Neural crest cell (in vitro differentiated cells): ENCODE results near the gene RNF224. TPM values are rescaled to one million over a fixed set of nuclear protein-coding genes. Genes with fewer than 3 reads are reported as not detected.
A peak's percentile ranks its signal among the peaks of the same experiment; 100 is the strongest.

Experiments
- DNase-seq: peaks from one replicate; pipeline ENCODE4 v3.0.0; 2021; ENCODE audit warnings: low read depth, mixed read lengths, low spot score
- H3K27ac Mint-ChIP-seq: one replicate; pipeline ENCODE4 v1.8.0; 2021; ENCODE audit warnings: mild to moderate bottlenecking, mixed read lengths; ENCODE audit not compliant: unreplicated experiment
- H3K27me3 Mint-ChIP-seq: 2 replicates; pipeline ENCODE4 v1.8.0; 2021; ENCODE audit warnings: low read depth, mild to moderate bottlenecking, mixed read lengths
- H3K36me3 Mint-ChIP-seq: 2 replicates; pipeline ENCODE4 v1.8.0; 2021; ENCODE audit warnings: low read depth, mild to moderate bottlenecking, mixed read lengths
- H3K4me1 Mint-ChIP-seq: 2 replicates; pipeline ENCODE4 v1.8.0; 2021; ENCODE audit warnings: mixed read lengths
- H3K4me3 Mint-ChIP-seq: one replicate; pipeline ENCODE4 v1.8.0; 2021; ENCODE audit warnings: mild to moderate bottlenecking, mixed read lengths
- H3K9me3 Mint-ChIP-seq: 2 replicates; pipeline ENCODE4 v1.8.0; 2021; ENCODE audit warnings: mixed read lengths
- CTCF ChIP-seq: fragments of 200-600 bp; sonication (generic); conservative IDR thresholded peaks from 2 replicates; pipeline ENCODE4 v1.5.0; 2021; ENCODE audit warnings: antibody characterized with exemption, mild to moderate bottlenecking
- total RNA-seq: library from RNA; stranded (reverse); gene quantifications from 2 replicates; pipeline ENCODE4 v1.2.1, GENCODE V29; 2021

Gene RNF224
- total RNA-seq, 1 donor from 2014 or later, result not detected

GRCh38 chr9:137193771-137194170 is 33.5 kb upstream of the RNF224 start:
- peak overlapping the region; percentile 54 for H3K4me3 Mint-ChIP-seq
- H3K27ac Mint-ChIP-seq, result no peak overlapping the region
- no peak for TF ChIP-seq CTCF
- no peaks in the 10 kb centered on the region for H3K27me3 Mint-ChIP-seq
- DNase-seq, result no peak
- H3K9me3 Mint-ChIP-seq, result no peaks in the 10 kb centered on the region
- H3K4me1 Mint-ChIP-seq, result peaks cover 10% of the 10 kb centered on the region
- no peaks in the 10 kb centered on the region for H3K36me3 Mint-ChIP-seq

GRCh38 chr9:137194388-137194787 is 32.9 kb upstream of the RNF224 start:
- Mint-ChIP-seq H3K36me3 (no peaks in the 10 kb centered on the region), H3K27me3 (no peaks in the 10 kb centered on the region), H3K9me3 (no peaks in the 10 kb centered on the region), H3K27ac (no peak overlapping the region), H3K4me3 (no peak overlapping the region), H3K4me1 (peaks cover 4% of the 10 kb centered on the region)
- TF ChIP-seq CTCF, result no peak
- no peak for DNase-seq

GRCh38 chr9:137194909-137195308 is 32.4 kb upstream of the RNF224 start:
- no peaks in the 10 kb centered on the region for H3K27me3 Mint-ChIP-seq
- no peaks in the 10 kb centered on the region for H3K36me3 Mint-ChIP-seq
- no peak for TF ChIP-seq CTCF
- no peak for DNase-seq
- H3K4me1 Mint-ChIP-seq, result no peaks in the 10 kb centered on the region
- H3K27ac Mint-ChIP-seq, result no peak overlapping the region
- H3K4me3 Mint-ChIP-seq, result no peak overlapping the region
- no peaks in the 10 kb centered on the region for H3K9me3 Mint-ChIP-seq

GRCh38 chr9:137195525-137196220 is 31.6 kb upstream of the RNF224 start:
- no peak for TF ChIP-seq CTCF
- Mint-ChIP-seq H3K4me1 (no peaks in the 10 kb centered on the region), H3K27me3 (no peaks in the 10 kb centered on the region), H3K27ac (no peak overlapping the region), H3K4me3 (peak overlapping the region; percentile 62), H3K36me3 (no peaks in the 10 kb centered on the region), H3K9me3 (no peaks in the 10 kb centered on the region)
- DNase-seq, result no peak

- no peak for TF ChIP-seq CTCF
- H3K4me3 Mint-ChIP-seq, result peak overlapping the region; percentile 72
- H3K36me3 Mint-ChIP-seq, result no peaks in the 10 kb centered on the region
- no peaks in the 10 kb centered on the region for H3K27me3 Mint-ChIP-seq
- DNase-seq, result no peak
- H3K27ac Mint-ChIP-seq, result no peak overlapping the region
- peaks cover 12% of the 10 kb centered on the region for H3K4me1 Mint-ChIP-seq
- no peaks in the 10 kb centered on the region for H3K9me3 Mint-ChIP-seq
Measured at GRCh38 chr9:137198051-137198901, 29.0 kb upstream of the RNF224 start.
